ENCODE measurements around the gene F10.

GRCh38 chr13:113124211-113124970 lies 1.8 kb downstream of the F10 start:
- TF ChIP-seq CTCF (IDR thresholded peaks at IDR 0.05; ENCODE audit: extremely low read depth in 1 of 2, insufficient read depth in 1 of 2, low read depth in 1 of 2, low read length in 2 of 2) (no peak), MAX (IDR thresholded peaks at IDR 0.05; ENCODE audit: insufficient read depth, insufficient read length) (no peak), POLR2AphosphoS5 (IDR thresholded peaks at IDR 0.05; ENCODE audit: insufficient read depth, low read depth, low read length) (no peak)

All from endothelial cell of umbilical vein (primary cell).